Gastroesophageal sphincter (tissue), 3 donors: ENCODE data around the gene USP49.

ENCODE experiments used
- POLR2AphosphoS5 ChIP-seq: sonication (generic); formaldehyde crosslinking; IDR thresholded peaks from one replicate; pipeline ENCODE4 v1.6.1; 2017; ENCODE audit warnings: antibody characterized with exemption
- TF ChIP-seq, protein P1 (sequence below), 4 experiments: fragments of 200-600 bp in 2 of 4; fragments of 450-650 bp in 2 of 4; sonication (generic) in 1 of 4; IDR thresholded peaks; one replicate each; pipeline ENCODE4 v1.5.1; 2017 to 2019; ENCODE audit warnings: antibody characterized with exemption in 4 of 4, mild to moderate bottlenecking in 2 of 4, moderate library complexity in 2 of 4

DNA sequence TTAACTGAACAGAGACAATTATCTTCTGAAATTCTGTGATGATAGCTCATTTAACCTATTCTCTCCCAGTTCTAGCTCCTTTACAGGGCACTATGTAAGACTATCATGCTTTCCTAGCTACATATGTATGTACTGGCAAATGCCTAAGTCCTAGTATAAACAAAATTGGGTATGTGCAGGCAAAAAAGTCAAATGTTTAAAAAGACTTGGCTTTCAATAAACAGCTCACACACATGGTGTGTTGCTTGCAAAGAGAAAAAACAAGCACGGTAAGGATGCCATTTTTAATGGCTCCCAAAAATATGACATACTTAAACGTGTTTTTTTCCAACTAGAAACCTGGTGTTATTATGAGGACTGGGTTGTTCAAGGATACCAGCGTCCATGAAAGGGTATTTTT, 62.9 kb downstream of the USP49 start:
- TF ChIP-seq, protein P1, sequence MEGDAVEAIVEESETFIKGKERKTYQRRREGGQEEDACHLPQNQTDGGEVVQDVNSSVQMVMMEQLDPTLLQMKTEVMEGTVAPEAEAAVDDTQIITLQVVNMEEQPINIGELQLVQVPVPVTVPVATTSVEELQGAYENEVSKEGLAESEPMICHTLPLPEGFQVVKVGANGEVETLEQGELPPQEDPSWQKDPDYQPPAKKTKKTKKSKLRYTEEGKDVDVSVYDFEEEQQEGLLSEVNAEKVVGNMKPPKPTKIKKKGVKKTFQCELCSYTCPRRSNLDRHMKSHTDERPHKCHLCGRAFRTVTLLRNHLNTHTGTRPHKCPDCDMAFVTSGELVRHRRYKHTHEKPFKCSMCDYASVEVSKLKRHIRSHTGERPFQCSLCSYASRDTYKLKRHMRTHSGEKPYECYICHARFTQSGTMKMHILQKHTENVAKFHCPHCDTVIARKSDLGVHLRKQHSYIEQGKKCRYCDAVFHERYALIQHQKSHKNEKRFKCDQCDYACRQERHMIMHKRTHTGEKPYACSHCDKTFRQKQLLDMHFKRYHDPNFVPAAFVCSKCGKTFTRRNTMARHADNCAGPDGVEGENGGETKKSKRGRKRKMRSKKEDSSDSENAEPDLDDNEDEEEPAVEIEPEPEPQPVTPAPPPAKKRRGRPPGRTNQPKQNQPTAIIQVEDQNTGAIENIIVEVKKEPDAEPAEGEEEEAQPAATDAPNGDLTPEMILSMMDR (IDR thresholded peaks at IDR 0.05), result no peak
- no peak for TF ChIP-seq POLR2AphosphoS5
